DMS153 treated with DMSO at 0.1 percent for 48 hours (cell line): Measurements from ENCODE around the gene HGD.
"Not testable (repeated sequence)": the region's sequence is repeated elsewhere in the genome, so short reads cannot be mapped to it uniquely, and the experiment has no call there.

Experiments used
- DNase-seq: peaks from one replicate; lab custom pipeline; 2025; ENCODE audit not compliant: unreplicated experiment; lab: John Stamatoyannopoulos, UW

HGD gene

DNA sequence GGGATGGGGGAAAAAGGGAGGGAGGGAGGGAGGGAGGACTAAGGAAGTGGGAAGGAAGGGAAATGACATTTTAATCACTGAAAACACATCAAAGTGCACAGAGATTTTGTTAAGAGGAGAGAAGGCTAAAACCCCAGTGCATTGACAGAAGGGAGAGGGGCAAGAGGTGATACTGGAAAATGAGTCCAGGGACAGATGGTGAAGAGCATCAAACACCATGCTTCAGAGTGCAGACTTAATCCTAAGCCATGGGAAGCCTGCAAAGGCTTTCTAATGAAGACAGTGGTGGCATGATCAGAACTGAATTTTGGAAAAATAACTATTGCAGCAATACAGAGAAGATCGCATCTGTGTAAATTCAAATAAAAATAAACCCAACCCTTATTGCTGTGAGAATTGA lies 41.8 kb downstream of the HGD start:
- no peak for DNase-seq

DNA sequence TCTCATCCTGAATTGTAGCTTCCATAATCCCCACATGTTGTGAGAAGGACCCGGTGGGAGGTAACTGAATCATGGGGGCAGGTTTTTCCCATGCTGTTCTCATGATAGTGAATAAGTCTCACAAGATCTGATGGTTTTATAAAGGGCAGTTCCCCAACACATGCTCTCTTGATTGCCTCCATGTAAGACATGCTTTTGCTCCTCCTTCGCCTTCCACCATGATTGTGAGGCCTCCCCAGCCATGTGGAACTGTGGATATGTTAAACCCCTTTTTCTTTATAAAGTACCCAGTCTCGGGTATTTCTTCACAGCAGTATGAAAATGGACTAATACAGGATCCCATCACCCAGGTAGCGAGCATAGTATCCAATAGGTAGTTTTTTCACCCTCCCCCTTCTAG lies 43.2 kb downstream of the HGD start:
- not testable (repeated sequence) for DNase-seq

- no peak for DNase-seq
Measured at GRCh38 chr3:120637851-120638559, 44.0 kb downstream of the HGD start.

DNA sequence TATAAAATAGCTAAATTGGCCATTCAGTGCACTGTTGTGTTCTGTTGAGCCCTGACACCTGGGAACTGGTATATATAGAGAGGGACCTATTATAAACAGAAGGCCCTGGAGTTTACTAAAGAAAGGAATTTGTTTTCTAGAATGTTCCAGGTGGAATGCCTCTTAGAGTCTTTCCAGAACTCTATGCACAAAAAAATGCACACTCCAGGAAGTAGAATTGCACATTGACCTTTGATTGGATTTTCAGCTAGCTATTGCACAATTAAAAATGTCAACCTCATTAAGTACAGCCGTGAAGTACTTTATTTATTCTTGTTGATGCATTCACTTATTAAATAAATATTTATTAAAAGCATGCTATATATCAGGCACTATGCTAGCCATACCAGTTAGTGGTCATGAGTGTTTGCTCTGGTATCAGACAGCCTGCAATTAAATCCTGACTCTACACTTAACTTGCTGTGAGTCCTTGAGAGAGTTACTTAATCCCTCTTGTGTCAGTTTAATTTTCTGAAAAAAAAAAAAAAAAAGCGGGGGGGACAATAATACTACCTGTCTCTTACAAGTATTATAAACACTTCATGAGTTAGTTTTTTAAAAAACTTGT lies 45.1 kb downstream of the HGD start:
- DNase-seq = no peak

DNA sequence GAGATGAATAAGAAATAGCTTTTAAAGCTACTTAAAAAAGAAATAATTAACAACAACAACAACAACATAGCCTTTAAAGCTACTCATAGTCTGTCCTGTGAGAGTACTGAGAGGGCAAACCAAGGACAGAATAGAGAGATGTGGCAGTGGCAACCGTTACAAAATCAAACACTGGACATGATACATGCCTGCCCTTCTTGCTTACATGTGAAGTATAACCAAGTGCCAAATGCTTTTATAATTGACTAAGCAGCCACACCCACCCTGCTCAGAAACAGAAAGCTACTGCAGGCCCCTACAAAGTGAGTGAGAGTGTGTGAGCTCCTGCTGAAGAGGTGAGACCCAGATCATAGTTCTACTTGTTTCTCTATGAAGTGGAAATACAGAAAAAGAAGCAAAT lies 47.5 kb downstream of the HGD start:
- no peak for DNase-seq

- DNase-seq = no peak
Measured at GRCh38 chr3:120625159-120625586, 56.9 kb downstream of the HGD start.

- no peak for DNase-seq
Measured at GRCh38 chr3:120623727-120624093, 58.3 kb downstream of the HGD start.

- no peak for DNase-seq
Measured at GRCh38 chr3:120622870-120623726, 58.9 kb downstream of the HGD start.

GRCh38 chr3:120622457-120622856 lies 59.6 kb downstream of the HGD start:
- no peak for DNase-seq

- DNase-seq = not testable (repeated sequence)
Measured at GRCh38 chr3:120616745-120617144, 65.3 kb downstream of the HGD start.

- DNase-seq = no peak
Measured at GRCh38 chr3:120615847-120616609, 66.0 kb downstream of the HGD start.

DNA sequence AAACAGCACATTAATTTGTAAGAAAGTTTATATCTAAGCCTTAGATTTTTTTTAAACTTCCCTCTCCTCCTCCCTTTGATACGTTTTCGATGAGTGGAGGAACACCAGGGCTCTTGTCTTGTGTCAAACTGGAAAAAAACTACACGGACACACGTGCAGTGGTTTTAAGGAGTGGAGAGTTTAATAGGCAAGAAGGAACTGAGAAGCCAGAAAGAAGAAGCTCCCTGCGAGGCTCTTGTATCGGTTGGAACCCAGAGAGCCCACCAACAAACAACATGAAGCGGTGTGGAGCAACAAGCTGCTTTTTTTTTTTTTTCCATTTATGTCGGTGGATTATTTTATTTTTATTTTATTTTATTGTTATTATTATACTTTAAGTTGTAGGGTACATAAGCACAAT lies 67.3 kb downstream of the HGD start:
- no peak for DNase-seq

DNA sequence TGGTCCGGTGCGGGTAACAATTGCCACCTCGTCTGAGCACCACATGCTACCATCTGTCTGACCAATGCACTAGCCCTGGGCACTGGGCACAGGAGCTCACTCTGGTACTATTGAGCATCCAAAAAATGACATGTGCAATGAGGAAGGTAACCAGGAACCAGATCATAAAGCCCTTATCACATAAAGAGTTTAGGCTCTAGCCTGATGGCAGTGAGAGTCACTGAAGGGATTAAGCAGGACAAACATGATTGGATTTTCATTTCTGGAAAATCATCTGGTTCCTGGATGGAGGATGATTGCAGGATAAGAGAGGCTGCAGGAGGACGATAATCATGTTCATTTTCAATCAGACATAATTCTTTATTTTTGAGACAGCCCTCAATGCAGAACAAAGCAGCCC lies 73.5 kb downstream of the HGD start:
- DNase-seq = no peak

DNA sequence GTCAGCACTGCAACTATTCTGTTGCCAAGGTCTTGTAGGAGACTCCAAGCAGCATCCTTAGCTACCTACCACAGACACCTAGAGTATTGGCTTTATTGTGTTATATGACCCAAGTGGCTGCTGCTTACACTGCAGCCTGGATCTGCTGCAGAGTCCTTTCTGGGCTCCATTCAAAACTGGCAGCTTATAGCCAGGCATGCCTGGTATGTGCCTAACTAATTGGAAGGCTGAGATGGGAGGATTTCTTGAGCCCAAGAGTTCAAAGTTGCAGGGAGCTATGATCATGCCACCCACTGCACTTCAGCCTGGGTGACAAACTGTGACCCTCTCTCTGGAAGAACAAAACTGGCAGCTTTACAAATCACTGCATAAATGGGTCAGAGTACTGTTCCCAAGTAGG lies 77.3 kb downstream of the HGD start:
- DNase-seq = no peak

- no peak for DNase-seq
Measured at GRCh38 chr3:120604382-120604781, 77.7 kb downstream of the HGD start.

DNA sequence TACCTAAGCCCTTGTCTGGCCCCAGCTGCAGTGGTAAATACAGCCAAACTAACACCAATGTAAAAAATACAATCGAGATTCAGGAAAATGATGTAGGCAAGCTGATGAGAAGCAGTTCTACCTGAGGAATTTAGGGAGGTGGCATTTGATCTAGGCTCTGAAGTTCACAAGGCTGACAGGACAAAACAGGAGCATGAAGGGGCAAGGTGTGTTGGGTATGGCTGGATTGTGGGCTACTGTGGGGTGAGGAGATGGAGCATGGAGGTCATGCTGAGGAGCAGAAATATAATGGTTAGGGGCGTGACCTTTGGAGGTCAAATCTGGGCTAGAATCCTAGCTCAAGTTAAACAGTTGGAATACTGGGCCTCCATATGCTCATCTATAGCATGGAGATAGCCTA lies 79.4 kb downstream of the HGD start:
- DNase-seq = no peak

DNA sequence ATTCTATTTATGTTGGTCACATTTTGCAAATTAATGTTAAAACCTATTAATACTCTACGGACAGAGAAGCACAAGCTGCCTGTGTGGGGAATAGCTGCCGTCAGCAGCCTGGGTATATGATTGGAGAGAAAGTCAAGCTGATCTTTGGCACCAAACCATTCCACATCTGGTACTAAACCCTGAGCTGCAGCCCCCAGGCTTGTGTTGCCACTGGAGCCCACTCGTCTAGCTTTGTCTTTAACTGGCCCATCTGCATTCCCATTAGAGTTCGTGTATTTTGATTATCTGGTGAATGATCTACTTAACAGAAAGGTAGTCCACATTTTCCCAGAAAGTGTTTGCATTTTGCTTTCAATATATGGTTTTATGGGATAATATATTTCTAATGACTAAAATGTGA lies 80.5 kb downstream of the HGD start:
- no peak for DNase-seq

DNA sequence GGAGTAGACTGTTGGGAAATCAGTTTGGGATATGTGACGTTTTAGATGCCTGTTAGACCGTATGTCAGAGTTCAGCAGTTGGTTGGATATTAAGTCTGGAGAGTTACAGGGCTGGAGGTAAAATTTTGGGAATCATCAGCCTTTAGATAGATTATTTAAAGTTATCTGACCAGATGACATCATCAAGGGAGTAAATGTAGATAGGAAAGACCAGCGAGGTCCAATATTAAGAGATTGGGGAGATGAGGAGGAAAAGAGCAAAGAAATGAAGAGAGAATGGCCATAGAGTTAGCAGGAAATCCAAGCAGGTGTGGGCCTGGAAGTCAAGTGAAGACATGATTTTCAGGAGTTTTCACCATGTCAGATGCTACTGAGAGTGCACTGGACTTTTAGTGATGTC lies 82.8 kb downstream of the HGD start:
- DNase-seq = no peak

- no peak for DNase-seq
Measured at GRCh38 chr3:120597445-120598049, 84.5 kb downstream of the HGD start.

DNA sequence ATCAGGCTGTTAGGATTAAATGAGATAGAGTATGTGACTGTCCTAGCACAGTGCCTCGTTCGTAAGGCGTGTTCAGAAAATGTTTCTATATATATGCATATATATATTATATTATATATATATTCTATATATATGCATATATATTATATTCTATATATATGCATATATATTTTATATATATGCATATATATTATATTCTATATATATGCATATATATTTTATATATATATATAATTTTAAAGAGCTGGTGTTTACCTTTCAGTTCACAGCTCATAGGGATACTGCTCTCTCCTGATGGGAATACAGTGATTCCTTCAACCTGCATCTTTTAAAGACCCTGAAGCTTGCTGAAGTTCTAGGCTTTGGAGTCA lies 85.2 kb downstream of the HGD start:
- no peak for DNase-seq
